ENCODE results near the gene CCNJ. TPM values are rescaled to one million over a fixed set of nuclear protein-coding genes. Genes with fewer than 3 reads are reported as not detected.
A peak's percentile ranks its signal among the peaks of the same experiment; 100 is the strongest.

The CCNJ gene
- total RNA-seq, 8 experiments from 2014 or later: 4.1 to 42.3 (median 15.1) TPM

DNA sequence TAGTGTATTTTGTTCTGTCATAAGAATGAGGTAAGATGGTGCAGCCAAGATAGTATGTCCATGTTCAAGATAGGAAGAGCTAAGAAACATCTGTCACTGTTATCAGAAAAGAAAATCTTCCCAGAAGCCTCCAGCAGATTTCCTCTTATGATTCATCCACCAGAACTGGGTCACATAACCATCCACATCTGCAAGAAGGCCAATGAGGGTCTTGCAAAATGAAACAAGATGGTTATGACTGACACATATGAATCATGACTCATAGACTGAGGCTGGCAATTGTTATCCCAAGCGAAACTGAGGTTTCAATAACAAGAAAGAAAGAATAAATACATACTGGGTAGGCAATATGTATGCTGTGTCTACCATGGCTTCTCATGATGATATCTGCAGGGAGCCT is 30.3 kb downstream of the CCNJ start:
- Histone ChIP-seq H3K4me3 (no peak overlapping the region), H3K27ac (no peak overlapping the region), H3K4me1 (replicated peaks in 1 of 2) (no peaks in the 10 kb centered on the region)
- in situ Hi-C loops (cut with MboI; ENCODE audit: low pct_unique_long_range_greater_than_20kb in 2 of 9, low sequenced_read_pairs in 9 of 9, unreplicated experiment in 9 of 9): no loop called here
- WGBS, 10 experiments: 60 to 100% (median 83%) methylated on average over 1 of the region's 1 CpG; no CpG with 5 or more reads in 5 of the 10 experiments
- peak in 1 of 8 experiments; percentile 16 for ATAC-seq (replicated peaks in 6 of 8)

- in situ Hi-C loops (cut with MboI; ENCODE audit: low pct_unique_long_range_greater_than_20kb in 2 of 9, low sequenced_read_pairs in 9 of 9, unreplicated experiment in 9 of 9): no loop called here
- Histone ChIP-seq H3K27ac (no peak overlapping the region), H3K4me1 (replicated peaks in 1 of 2) (no peaks in the 10 kb centered on the region), H3K4me3 (no peak overlapping the region)
- WGBS, 10 experiments: 80 to 93% (median 89%) methylated on average over 1 to 3 of the region's 3 CpGs; no CpG with 5 or more reads in 3 of the 10 experiments
- ATAC-seq (replicated peaks in 6 of 8): no peak
These were observed 31.4 kb downstream of the CCNJ start for GRCh38 chr10:96074776-96075175.

DNA sequence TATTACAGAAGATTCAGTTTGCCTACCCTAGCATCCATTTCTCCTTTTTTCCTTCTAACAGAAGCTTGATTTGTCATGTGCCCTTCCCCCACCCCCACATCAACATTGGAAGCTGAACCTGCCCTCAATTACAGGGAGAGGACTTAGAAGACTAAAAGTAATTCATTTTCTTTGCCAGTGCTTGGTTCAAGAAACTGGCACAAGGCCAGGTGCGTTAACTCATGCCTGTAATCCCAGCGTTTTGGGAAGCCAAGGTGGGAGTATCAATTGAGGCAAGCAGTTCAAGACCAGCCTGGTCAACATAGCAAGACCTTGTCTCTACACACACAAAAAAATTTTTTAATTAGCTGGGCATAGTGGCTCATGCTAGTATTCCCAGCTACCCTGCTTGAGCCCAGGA is 32.6 kb downstream of the CCNJ start:
- Histone ChIP-seq H3K27ac (no peak overlapping the region), H3K4me1 (replicated peaks in 1 of 2) (no peaks in the 10 kb centered on the region), H3K4me3 (no peak overlapping the region)
- WGBS, 10 experiments: 29 to 77% (median 58%) methylated on average over 2 of the region's 2 CpGs; no CpG with 5 or more reads in 4 of the 10 experiments
- ATAC-seq (replicated peaks in 6 of 8): no peak
- in situ Hi-C loops (cut with MboI; ENCODE audit: low pct_unique_long_range_greater_than_20kb in 2 of 9, low sequenced_read_pairs in 9 of 9, unreplicated experiment in 9 of 9): no loop called here

- ATAC-seq (replicated peaks in 6 of 8): no peak
- Histone ChIP-seq H3K4me1 (replicated peaks in 1 of 2) (no peaks in the 10 kb centered on the region), H3K4me3 (no peak overlapping the region), H3K27ac (no peak overlapping the region)
- WGBS, 10 experiments: 34 to 88% (median 60%) methylated on average over 1 to 3 of the region's 3 CpGs; no CpG with 5 or more reads in 3 of the 10 experiments
- in situ Hi-C loops (cut with MboI; ENCODE audit: low pct_unique_long_range_greater_than_20kb in 2 of 9, low sequenced_read_pairs in 9 of 9, unreplicated experiment in 9 of 9): no loop called here
These were observed 33.8 kb downstream of the CCNJ start for GRCh38 chr10:96077156-96077555.

DNA sequence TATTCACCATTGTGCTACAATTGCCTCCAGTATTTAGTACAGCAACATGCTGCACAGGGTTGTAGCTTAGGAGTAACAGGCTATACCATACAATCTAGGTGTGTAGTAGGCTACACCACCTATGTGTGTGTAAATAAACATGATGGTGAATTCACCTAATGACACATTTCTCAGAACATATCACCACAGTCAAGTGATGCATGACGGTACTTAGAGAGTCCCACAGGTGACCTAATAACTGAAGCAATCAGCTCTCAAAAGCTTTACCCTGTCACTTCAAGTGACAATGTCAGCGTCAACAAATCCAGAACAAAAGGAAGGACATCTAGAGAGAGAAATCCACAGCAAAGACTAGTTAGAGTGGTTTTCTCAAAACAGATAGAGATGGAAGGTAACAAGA is 38.8 kb downstream of the CCNJ start:
- ATAC-seq (replicated peaks in 6 of 8): no peak
- Histone ChIP-seq H3K4me3 (no peak overlapping the region), H3K27ac (no peak overlapping the region), H3K4me1 (replicated peaks in 1 of 2) (no peaks in the 10 kb centered on the region)
- in situ Hi-C loops (cut with MboI; ENCODE audit: low pct_unique_long_range_greater_than_20kb in 2 of 9, low sequenced_read_pairs in 9 of 9, unreplicated experiment in 9 of 9): no loop called here
- 84 to 100% (median 96%) methylated on average over 1 to 2 of the region's 2 CpGs; no CpG with 5 or more reads in 2 of the 10 experiments for WGBS, 10 experiments

DNA sequence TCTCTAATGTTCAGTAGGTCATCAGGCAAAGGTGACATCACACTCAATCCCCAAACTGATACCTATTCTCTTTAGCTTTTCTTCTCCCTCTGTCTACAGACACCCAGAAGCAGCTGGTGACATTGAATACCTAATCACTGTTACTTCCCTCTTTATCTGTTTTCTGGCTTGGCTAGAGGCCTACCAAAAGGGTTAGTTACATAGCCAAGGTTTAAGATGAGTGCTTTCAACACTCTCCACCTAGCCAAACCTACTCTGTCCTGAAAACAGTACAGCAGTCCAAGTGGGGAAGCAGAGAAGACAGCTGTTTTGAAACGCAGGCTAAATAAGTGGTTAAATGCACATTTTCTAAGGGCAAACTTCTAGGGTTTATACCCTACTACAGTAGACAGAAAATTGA is 39.4 kb downstream of the CCNJ start:
- ATAC-seq (replicated peaks in 6 of 8): no peak
- H3K4me3 ChIP-seq: no peak overlapping the region
- in situ Hi-C loops (cut with MboI; ENCODE audit: low pct_unique_long_range_greater_than_20kb in 2 of 9, low sequenced_read_pairs in 9 of 9, unreplicated experiment in 9 of 9): no loop called here
- 50 to 88% (median 74%) methylated on average over 1 of the region's 1 CpG; no CpG with 5 or more reads in 6 of the 10 experiments for WGBS, 10 experiments
- no peak overlapping the region for H3K27ac ChIP-seq
- H3K4me1 ChIP-seq (replicated peaks in 1 of 2): no peaks in the 10 kb centered on the region

GRCh38 chr10:96089116-96089515 is 45.7 kb downstream of the CCNJ start:
- Histone ChIP-seq H3K4me1 (replicated peaks in 1 of 2) (no peaks in the 10 kb centered on the region), H3K4me3 (no peak overlapping the region), H3K27ac (no peak overlapping the region)
- in situ Hi-C loops (cut with MboI; ENCODE audit: low pct_unique_long_range_greater_than_20kb in 2 of 9, low sequenced_read_pairs in 9 of 9, unreplicated experiment in 9 of 9): no loop called here
- 70 to 100% (median 81%) methylated on average over 1 to 2 of the region's 2 CpGs for WGBS, 10 experiments
- ATAC-seq (replicated peaks in 6 of 8): no peak

DNA sequence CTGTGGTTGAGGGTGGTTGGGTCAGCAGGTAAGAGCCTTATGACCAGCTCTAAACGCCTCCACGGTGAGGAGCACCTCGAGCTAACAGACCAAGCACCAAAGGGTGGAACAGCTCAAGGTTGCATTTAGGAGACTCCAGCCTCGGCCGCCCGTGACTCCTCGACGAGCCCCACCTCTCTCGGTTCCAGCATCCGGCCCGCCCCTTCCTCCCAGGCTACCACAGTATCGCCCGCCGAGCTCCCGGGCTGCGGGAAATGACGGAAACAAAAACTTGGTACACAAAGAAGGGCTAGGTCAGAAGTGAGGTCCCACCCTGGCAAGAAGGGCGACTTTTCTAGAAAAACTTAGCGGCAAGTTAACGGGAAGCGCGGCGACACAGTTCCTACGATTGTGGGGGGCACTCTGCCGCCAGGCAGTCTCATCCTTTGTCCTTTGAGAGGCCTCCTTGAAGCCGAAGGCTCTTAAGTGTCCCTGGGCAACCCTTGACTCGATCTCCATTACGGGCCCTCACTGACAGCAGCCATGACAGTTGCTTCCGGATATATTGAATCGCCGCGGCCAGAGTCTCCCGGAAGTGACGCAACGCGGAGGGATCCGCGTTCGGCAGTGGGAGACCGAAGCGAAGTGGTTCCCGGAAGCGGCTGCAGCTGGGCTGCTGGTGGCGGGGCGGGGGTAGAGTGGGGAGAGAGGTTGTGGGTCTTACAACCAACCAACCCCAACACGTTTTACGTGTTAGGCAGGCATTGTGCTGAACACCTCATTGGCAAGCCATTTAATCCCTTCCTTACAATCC is 46.5 kb downstream of the CCNJ start:
- Histone ChIP-seq H3K4me3 (no peak overlapping the region), H3K27ac (no peak overlapping the region), H3K4me1 (replicated peaks in 1 of 2) (no peaks in the 10 kb centered on the region)
- 0 to 100% (median 92%) methylated on average over 1 to 33 of the region's 47 CpGs; no CpG with 5 or more reads in 3 of the 10 experiments for WGBS, 10 experiments
- ATAC-seq (replicated peaks in 6 of 8): peak in 5 of 8 experiments; percentile 37 to 97 (median 95)
- in situ Hi-C loops (cut with MboI; ENCODE audit: low pct_unique_long_range_greater_than_20kb in 2 of 9, low sequenced_read_pairs in 9 of 9, unreplicated experiment in 9 of 9): no loop called here

GRCh38 chr10:96090463-96090800 is 47.0 kb downstream of the CCNJ start:
- in situ Hi-C loops (cut with MboI; ENCODE audit: low pct_unique_long_range_greater_than_20kb in 2 of 9, low sequenced_read_pairs in 9 of 9, unreplicated experiment in 9 of 9): no loop called here
- ATAC-seq (replicated peaks in 6 of 8): no peak
- H3K27ac ChIP-seq: no peak overlapping the region
- no peaks in the 10 kb centered on the region for H3K4me1 ChIP-seq (replicated peaks in 1 of 2)
- no peak overlapping the region for H3K4me3 ChIP-seq
- 67 to 92% (median 76%) methylated on average over 2 to 8 of the region's 9 CpGs; no CpG with 5 or more reads in 6 of the 10 experiments for WGBS, 10 experiments

- Histone ChIP-seq H3K4me1 (replicated peaks in 1 of 2) (no peaks in the 10 kb centered on the region), H3K27ac (no peak overlapping the region), H3K4me3 (no peak overlapping the region)
- 13 to 93% (median 84%) methylated on average over 2 to 7 of the region's 8 CpGs; no CpG with 5 or more reads in 2 of the 10 experiments for WGBS, 10 experiments
- no peak for ATAC-seq (replicated peaks in 6 of 8)
- in situ Hi-C loops (cut with MboI; ENCODE audit: low pct_unique_long_range_greater_than_20kb in 2 of 9, low sequenced_read_pairs in 9 of 9, unreplicated experiment in 9 of 9): no loop called here
These were observed 49.8 kb downstream of the CCNJ start for GRCh38 chr10:96092999-96093767.

DNA sequence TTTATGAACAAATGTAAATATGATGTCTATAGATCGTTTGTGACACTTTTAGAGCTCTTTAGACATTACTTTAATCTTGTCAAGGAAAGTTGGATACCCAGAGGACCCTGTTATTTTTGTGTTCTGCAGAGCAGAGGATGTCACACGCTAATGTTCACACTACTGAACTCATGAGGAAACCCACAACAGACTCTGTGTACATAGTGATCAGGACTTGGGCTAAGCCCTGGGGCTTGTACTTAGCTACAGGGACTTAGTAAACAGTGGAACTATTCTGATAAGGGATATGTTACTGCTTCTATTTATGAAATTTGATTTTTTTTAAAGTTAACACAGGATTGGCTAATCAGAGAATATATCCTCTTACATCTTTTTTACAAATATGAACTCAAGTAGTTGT is 50.6 kb downstream of the CCNJ start:
- WGBS, 10 experiments: 20 to 100% (median 50%) methylated on average over 1 to 2 of the region's 2 CpGs; no CpG with 5 or more reads in 3 of the 10 experiments
- Histone ChIP-seq H3K4me1 (replicated peaks in 1 of 2) (no peaks in the 10 kb centered on the region), H3K27ac (no peak overlapping the region), H3K4me3 (no peak overlapping the region)
- in situ Hi-C loops (cut with MboI; ENCODE audit: low pct_unique_long_range_greater_than_20kb in 2 of 9, low sequenced_read_pairs in 9 of 9, unreplicated experiment in 9 of 9): no loop called here
- ATAC-seq (replicated peaks in 6 of 8): no peak

DNA sequence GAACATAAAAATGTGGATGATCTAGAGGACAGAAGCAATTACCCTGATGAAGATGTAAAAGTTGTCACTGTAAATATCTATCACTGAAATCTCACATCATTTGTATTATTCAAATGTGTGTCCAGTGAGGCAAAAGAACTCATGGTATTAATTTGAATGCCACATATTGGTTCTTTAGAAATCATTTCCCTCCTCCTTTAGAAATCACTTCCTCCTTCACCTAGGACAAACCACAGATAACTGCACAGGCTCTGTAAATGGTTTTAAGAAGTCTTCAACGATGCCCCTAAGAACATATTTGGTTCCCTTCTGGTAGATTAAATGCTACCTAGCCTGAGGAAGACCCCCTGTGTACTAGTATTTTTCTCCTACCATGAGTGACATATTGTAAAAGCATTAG is 53.6 kb downstream of the CCNJ start:
- no peak for ATAC-seq (replicated peaks in 6 of 8)
- Histone ChIP-seq H3K4me1 (replicated peaks in 1 of 2) (no peaks in the 10 kb centered on the region), H3K27ac (no peak overlapping the region), H3K4me3 (no peak overlapping the region)
- 0 to 100% (median 69%) methylated on average over 1 of the region's 1 CpG; no CpG with 5 or more reads in 3 of the 10 experiments for WGBS, 10 experiments
- in situ Hi-C loops (cut with MboI; ENCODE audit: low pct_unique_long_range_greater_than_20kb in 2 of 9, low sequenced_read_pairs in 9 of 9, unreplicated experiment in 9 of 9): no loop called here

GRCh38 chr10:96097865-96098264 is 54.5 kb downstream of the CCNJ start:
- no peak for ATAC-seq (replicated peaks in 6 of 8)
- 20 to 100% (median 65%) methylated on average over 1 to 3 of the region's 3 CpGs for WGBS, 10 experiments
- in situ Hi-C loops (cut with MboI; ENCODE audit: low pct_unique_long_range_greater_than_20kb in 2 of 9, low sequenced_read_pairs in 9 of 9, unreplicated experiment in 9 of 9): no loop called here

More at GRCh38 chr10:96097865-96098264, 54.5 kb downstream of the CCNJ start:
- Histone ChIP-seq H3K4me3 (no peak overlapping the region), H3K27ac (no peak overlapping the region), H3K4me1 (replicated peaks in 1 of 2) (no peaks in the 10 kb centered on the region)

Data from motor neuron (in vitro differentiated cells).